ENCODE data around the gene FOSL2. TPM values are rescaled to one million over a fixed set of nuclear protein-coding genes. Genes with fewer than 3 reads are reported as not detected.
A peak's percentile ranks its signal among the peaks of the same experiment; 100 is the strongest.

The FOSL2 gene
- total RNA-seq, 1 donor from 2014 or later = 60.5 TPM

- Mint-ChIP-seq H3K4me3 (no peak overlapping the region), H3K36me3 (no peaks in the 10 kb centered on the region), H3K9me3 (no peaks in the 10 kb centered on the region), H3K27me3 (ENCODE audit: low read depth) (no peaks in the 10 kb centered on the region), H3K27ac (no peak overlapping the region), H3K4me1 (peaks cover 41% of the 10 kb centered on the region)
- no peak for TF ChIP-seq CTCF (IDR thresholded peaks at IDR 0.05; ENCODE audit: unreplicated experiment)
- DNase-seq (ENCODE audit: low spot score in 2 of 2, unreplicated experiment in 2 of 2) = no peak
These were observed 29.6 kb upstream of the FOSL2 start for GRCh38 chr2:28362991-28363521.

GRCh38 chr2:28363686-28364280, 28.9 kb upstream of the FOSL2 start:
- no peaks in the 10 kb centered on the region for H3K9me3 Mint-ChIP-seq
- H3K4me3 Mint-ChIP-seq = no peak overlapping the region
- H3K4me1 Mint-ChIP-seq = peaks cover 41% of the 10 kb centered on the region
- no peaks in the 10 kb centered on the region for H3K27me3 Mint-ChIP-seq (ENCODE audit: low read depth)
- DNase-seq (ENCODE audit: low spot score in 2 of 2, unreplicated experiment in 2 of 2) = no peak
- no peaks in the 10 kb centered on the region for H3K36me3 Mint-ChIP-seq
- no peak for TF ChIP-seq CTCF (IDR thresholded peaks at IDR 0.05; ENCODE audit: unreplicated experiment)
- no peak overlapping the region for H3K27ac Mint-ChIP-seq

- Mint-ChIP-seq H3K27me3 (ENCODE audit: low read depth) (no peaks in the 10 kb centered on the region), H3K4me1 (peaks cover 43% of the 10 kb centered on the region), H3K27ac (no peak overlapping the region), H3K36me3 (no peaks in the 10 kb centered on the region), H3K9me3 (no peaks in the 10 kb centered on the region), H3K4me3 (no peak overlapping the region)
- TF ChIP-seq CTCF (IDR thresholded peaks at IDR 0.05; ENCODE audit: unreplicated experiment) = no peak
- no peak for DNase-seq (ENCODE audit: low spot score in 2 of 2, unreplicated experiment in 2 of 2)
These were observed 28.0 kb upstream of the FOSL2 start for GRCh38 chr2:28364610-28365009.

- peak overlapping the region; percentile 13 for H3K27ac Mint-ChIP-seq
These were observed 27.5 kb upstream of the FOSL2 start for GRCh38 chr2:28365158-28365557.

GRCh38 chr2:28366149-28366495, 26.5 kb upstream of the FOSL2 start:
- TF ChIP-seq CTCF (IDR thresholded peaks at IDR 0.05; ENCODE audit: unreplicated experiment) = no peak
- H3K9me3 Mint-ChIP-seq = peaks cover 2% of the 10 kb centered on the region
- H3K36me3 Mint-ChIP-seq = no peaks in the 10 kb centered on the region
- peaks cover 43% of the 10 kb centered on the region for H3K4me1 Mint-ChIP-seq
- H3K4me3 Mint-ChIP-seq = no peak overlapping the region
- H3K27ac Mint-ChIP-seq = peak overlapping the region; percentile 47
- no peak for DNase-seq (ENCODE audit: low spot score in 2 of 2, unreplicated experiment in 2 of 2)
- H3K27me3 Mint-ChIP-seq (ENCODE audit: low read depth) = no peaks in the 10 kb centered on the region

More at GRCh38 chr2:28365158-28365557, 27.5 kb upstream of the FOSL2 start:
- Mint-ChIP-seq H3K4me1 (peaks cover 43% of the 10 kb centered on the region), H3K9me3 (no peaks in the 10 kb centered on the region), H3K27me3 (ENCODE audit: low read depth) (no peaks in the 10 kb centered on the region), H3K4me3 (no peak overlapping the region), H3K36me3 (no peaks in the 10 kb centered on the region)
- TF ChIP-seq CTCF (IDR thresholded peaks at IDR 0.05; ENCODE audit: unreplicated experiment) = no peak
- DNase-seq (ENCODE audit: low spot score in 2 of 2, unreplicated experiment in 2 of 2) = no peak
